GM21367 (cell line): ENCODE results near the gene PLIN3.
"Not testable (repeated sequence)": the region's sequence is repeated elsewhere in the genome, so short reads cannot be mapped to it uniquely, and the experiment has no call there.

Experiments used
- ATAC-seq: cut with Tn5 transposase; IDR thresholded peaks from one replicate; pipeline ENCODE4 v1.9.1; 2021; ENCODE audit not compliant: unreplicated experiment

PLIN3 gene

DNA sequence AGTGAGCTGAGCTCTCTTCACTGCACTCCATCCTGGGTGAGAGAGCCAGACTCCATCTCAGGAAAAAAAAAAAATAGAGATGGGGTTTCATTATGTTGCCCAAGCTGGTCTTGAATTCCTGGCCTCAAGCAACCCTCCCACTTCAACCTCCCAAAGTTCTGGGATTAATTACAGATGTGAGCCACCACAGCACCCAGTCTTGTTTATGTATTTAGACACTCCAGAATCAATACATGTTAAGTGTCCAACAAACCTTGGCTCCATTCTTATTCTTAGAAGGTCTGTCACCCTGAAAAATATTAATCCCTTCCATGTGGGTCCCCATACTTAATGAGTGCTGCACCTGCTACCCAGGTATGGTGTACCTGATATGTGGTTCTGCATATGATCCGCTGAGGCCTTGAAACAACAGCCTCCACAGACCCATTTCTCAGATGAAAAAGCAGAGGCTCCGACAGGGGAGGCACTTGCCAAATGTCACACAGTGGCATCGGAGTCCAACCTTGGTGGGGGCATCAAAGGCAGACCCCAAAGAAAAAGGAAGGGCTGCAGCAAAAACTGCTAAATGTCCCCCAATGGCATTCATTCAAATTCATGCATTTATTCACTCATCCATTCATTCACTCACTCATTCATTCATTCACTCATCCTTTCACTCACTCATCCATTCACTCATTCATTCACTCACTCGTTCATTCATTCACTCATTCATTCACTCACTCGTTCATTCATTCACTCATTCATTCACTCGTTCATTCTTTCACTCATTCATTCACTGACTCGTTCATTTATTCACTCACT lies 52.6 kb downstream of the PLIN3 start:
- no peak for ATAC-seq

DNA sequence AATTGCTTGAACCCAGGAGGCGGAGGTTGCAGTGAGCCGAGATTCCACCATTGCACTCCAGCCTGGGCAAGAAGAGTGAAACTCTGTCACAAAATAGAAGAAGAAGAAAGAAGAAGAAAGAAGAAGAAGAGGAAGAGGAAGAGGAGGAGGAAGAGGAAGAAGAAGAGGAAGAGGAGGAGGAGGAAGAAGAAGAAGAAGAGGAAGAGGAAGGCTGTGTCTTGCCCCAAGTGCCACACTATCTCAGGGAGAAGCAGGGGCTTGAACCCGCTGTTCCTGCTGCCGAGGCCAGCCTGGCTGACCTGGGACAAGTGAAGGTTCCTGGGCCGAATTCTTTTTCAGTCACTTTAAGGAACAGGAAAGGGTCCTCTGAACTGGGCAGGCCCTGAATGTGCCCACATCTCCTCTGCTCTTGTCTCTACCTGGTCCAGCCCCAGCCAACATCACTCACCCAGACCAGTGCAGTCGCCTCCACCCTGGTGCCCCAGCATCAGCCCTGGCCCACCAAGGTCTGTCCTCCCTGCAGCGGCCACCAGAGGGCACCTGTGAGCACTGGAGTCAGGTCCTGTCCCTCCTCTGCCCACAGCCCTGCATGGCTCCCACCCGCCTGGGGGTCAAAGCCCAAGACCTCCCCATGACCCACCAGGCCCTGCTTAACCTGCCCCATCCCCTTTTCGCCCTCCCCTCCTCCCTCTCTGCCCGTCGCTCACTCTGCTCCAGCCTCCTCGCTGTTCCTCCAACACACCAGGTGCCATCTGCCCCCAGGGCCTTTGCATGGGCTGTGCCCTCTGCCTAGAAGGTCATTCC lies 55.9 kb downstream of the PLIN3 start:
- ATAC-seq = no peak

DNA sequence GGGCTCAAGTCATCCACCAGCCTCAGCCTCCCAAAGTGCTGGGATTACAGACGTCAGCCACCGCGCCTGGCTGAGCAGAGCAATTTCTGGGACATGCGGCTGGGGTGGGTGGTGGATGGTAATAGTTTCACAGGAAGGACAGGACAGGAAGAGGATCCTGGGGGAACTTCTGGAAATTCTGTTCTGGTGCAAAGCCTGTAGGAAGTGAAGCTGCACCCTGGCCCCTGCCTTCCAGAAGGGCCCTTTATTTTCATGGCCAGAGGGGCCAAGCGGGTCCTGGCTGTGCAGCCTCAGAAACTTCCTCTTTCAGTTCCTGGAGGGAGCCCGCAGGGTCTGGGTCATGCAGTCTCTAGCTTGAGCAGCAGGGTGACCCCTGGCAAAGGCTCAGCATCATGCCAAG lies 60.3 kb downstream of the PLIN3 start:
- no peak for ATAC-seq

DNA sequence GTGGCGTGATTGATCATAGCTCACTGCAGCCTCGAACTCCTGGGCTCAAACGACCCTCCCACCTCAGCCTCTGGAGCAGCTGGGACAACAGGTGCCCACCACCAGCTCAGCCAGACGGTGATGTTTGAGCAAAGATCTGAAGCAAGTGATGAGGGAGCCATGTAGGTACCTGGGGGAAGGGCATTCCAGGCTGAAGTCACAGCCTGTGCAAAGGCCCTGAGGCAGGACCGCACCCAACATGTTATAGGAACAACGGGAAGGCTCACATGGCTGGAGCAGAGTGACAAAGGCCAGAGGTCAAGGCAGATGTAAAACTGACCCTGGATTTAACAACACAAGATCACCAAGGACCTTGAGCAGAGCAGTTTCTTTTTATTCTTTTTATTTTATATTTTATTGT lies 61.1 kb downstream of the PLIN3 start:
- no peak for ATAC-seq

DNA sequence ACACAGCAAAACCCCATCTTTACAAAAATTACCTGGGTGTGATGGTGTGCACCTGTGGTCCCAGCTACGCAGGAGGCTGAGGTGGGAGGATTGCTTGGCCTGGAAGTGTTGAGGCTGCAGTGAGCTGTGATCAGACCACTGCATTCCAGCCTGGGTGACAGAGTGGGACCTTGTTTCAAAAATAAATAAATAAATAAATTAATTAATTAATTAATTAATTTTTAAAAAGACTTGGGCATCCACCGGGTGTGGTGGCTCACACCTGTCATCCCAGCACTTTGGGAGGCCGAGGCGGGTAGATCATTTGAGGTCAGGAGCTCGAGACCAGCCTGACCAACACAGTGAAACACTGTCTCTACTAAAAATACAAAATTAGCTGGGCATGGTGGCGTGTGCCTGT lies 62.3 kb downstream of the PLIN3 start:
- ATAC-seq = not testable (repeated sequence)

DNA sequence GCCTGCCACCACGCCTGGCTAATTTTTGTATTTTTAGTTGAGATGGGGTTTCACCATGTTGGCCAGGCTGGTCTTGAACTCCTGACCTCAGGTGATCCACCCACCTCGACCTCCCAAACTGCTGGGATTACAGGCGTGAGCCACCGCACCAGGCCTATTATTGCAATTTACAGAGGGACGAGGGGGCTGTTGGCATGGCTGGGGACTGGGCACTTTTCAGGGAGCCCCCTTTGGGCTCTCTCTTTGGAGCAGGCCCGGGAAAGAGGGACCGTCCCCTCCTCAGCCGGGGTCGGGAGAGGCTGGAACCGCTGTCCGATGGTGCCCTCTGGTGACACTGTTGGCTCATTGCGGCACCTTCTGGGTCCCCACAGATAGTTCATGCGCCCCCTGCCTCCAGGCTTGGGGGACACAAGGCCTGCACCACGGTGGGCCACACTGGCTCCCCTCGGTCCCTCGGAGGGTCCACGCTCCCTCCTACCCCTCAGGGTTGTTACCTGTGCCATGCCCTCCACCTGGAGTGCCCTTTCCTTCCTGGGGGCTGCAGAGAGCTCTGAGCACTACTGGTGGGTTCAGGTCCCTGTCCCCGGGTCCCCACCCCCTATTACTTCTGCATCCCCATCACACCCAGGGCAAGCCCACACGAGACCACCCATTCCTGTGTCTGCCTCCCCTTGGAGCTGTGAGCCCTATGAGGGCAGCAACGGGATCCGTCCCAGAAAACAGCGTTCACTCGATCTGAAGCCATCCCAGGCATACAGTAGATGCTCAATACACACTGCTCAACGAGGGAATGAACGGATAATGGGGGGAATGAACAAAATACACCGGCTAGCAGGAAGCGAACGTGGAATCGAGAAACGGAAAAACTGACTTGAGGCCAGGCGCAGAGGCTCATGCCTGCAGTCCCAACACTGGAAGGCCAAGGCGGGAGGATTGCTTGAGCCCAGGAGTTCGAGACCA lies 63.5 kb downstream of the PLIN3 start:
- ATAC-seq = no peak

DNA sequence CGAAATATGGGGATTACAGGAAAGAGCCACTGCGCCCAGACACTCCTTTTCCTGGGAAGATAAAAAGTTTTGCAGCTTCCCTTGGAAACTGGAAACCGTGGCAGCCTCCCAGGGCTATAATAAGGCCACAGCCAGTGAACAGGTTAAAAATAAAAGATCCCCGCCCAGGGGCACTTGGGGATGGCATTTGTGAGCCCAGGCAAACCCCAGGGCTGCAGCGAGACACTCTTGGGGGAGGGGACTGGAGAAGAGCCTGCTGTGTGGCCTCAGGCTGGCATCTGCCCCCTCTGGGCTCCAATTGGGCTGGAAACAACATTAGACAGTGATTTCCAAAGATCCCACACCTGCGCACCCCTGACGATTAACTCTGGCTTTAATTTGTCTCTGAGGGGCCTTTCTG lies 64.8 kb downstream of the PLIN3 start:
- no peak for ATAC-seq

DNA sequence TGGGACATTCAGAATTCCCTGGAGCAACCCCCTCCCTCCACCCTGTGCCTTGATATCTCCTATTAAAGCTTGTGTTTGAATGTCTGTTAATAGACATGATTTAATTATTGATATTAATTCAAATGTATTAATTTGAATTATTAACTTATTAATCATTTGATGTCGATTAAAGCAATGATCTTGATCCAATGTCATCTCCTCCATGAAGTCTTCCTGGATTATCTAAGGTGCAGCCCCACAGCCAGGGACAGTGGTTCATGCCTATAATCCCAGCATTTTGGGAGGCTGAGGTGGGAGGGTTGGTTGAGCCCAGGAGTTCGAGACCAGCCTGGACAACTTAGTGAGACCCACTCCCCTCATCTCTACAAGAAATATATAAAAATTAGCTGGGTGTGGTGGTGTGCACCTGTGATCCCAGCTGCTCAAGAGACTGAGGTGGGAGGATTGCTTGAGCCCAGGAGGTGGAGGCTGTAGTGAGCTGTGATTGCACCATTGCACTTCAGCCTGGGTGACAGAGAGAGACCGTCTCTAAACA lies 66.3 kb downstream of the PLIN3 start:
- no peak for ATAC-seq

DNA sequence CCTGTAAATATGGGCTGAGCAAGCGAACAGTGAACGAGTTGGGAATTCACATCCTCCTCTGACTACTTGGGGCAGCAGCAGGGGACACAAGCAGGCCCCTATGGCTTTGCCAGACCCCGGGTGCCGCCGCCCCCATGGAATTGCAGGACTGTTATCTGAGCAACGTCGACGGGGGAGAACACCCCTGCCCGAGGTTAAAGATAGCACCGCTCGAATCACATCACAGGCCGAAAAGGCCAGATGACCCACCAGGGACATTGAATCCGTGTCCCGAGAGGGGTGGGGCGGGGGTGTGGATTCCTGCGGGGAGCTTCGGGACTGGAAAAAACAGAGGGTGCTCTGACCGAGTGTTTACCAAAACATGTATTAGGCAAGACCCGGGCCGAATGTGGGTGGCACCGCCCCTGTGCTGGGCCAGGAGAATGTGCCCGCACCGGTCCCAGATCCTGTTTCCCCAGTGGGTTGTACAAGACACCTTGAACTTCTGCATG lies 66.8 kb downstream of the PLIN3 start:
- ATAC-seq = no peak

DNA sequence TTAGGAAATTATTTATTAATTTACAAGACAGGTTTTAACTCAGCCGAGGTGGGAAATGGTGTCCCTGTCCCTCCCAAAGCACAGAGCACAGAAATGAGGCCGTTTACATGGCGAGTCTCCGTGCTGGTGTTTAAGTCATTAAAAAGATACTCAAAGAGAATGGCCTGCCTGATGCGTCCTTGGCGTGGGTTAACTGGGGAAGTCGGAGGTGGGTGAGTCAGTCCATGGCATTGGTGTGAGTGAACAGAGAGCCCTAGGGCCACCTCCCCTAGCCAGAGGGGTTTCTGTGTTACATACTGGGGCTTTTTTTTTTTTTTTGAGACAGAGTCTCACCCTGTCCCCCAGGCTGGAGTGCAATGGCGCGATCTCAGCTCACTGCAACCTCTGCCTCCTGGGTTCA lies 72.1 kb downstream of the PLIN3 start:
- no peak for ATAC-seq

DNA sequence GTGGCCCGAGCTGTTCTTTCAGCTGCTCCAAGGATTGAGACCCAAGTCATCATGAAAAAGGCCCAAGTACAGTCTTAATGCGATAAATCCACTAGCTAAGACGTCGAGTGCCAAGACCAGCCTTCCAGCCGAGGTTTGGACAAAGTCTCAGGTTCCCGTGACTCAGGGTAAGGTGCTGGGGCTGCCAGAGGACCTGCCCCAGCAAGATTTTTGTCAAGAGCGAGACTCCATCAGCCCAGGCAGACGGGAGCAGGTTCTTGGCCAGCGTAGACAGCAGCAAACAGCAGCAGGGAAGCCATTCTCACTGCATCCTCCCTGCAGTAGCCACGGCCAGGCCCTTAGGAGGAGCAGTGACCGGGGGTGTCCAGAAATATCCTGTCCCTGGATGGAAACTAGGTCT lies 72.5 kb downstream of the PLIN3 start:
- ATAC-seq = no peak

DNA sequence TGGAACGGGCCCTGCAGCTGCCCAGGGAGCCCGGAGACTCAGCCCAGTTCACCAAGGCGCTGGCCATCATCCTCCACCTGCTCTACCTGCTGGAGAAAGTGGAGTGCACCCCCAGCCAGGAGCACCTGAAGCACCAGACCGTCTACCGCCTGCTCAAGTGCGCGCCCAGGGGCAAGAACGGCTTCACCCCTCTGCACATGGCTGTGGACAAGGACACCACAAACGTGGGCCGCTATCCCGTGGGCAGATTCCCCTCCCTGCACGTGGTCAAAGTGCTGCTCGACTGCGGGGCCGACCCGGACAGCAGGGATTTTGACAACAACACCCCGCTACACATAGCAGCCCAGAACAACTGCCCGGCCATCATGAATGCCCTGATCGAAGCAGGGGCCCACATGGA lies 74.2 kb downstream of the PLIN3 start:
- ATAC-seq = not testable (repeated sequence)

DNA sequence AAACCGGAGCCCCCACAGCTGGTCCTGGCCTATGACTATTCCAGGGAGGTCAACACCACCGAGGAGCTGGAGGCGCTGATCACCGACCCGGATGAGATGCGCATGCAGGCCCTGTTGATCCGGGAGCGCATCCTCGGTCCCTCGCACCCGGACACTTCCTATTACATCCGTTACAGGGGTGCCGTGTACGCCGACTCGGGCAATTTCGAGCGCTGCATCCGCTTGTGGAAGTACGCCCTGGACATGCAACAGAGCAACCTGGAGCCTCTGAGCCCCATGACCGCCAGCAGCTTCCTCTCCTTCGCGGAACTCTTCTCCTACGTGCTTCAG lies 74.6 kb downstream of the PLIN3 start:
- not testable (repeated sequence) for ATAC-seq

DNA sequence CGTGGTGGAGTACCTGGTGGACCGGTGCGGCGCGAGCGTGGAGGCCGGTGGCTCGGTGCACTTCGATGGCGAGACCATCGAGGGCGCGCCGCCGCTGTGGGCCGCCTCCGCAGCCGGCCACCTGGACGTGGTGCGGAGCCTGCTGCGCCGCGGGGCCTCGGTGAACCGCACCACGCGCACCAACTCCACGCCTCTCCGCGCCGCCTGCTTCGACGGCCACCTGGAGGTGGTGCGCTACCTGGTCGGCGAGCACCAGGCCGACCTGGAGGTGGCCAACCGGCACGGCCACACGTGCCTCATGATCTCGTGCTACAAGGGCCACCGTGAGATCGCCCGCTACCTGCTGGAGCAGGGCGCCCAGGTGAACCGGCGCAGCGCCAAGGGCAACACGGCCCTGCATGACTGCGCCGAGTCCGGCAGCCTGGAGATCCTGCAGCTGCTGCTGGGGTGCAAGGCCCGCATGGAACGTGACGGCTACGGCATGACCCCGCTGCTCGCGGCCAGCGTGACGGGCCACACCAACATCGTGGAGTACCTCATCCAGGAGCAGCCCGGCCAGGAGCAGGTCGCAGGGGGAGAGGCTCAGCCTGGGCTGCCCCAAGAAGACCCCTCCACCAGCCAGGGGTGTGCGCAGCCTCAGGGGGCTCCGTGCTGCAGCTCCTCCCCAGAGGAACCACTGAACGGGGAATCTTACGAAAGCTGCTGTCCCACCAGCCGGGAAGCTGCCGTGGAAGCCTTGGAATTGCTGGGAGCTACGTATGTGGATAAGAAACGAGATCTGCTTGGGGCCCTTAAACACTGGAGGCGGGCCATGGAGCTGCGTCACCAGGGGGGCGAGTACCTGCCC lies 75.2 kb downstream of the PLIN3 start:
- not testable (repeated sequence) for ATAC-seq

DNA sequence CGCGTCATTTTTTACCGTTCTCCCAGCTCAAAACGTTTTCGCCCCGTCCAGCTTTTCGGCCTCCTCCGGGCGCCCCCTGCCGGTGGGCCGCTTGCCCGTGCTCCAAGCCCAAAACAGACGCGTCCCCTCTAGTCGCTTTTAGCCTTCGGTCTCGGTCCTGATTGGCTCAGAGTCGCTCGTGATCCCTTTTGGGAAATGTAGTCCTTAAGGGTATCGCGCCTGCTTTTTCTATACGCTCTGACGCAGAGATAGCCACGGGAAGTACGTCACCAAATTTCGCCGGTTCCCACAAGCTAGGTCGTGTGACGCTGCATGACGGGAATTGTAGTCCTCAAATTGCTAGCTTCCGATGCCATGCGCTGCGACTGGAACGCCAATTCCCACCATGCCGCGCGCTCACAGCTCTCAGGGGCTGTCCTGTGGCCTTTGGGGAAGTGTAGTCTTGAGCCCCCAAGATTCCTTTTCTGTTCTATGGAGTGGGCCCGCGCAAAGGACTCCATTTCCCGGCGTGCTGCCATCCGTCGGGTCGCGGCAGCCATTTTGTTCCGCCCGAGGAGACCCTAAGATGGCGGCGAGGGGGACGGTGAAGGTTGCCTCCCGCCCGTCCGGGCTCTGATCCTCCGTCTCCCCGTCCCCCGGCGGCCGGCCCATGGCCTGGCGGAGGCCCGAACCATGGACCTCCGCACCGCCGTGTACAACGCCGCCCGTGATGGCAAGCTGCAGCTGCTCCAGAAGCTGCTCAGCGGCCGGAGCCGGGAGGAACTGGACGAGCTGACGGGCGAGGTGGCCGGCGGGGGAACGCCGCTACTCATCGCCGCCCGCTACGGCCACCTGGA lies 76.1 kb downstream of the PLIN3 start, which contains the start of gene FEM1A:
FEM1A (plus strand) TSS at position 552 of the 836 bp plus-strand sequence; CDS start at position 673, 121 bp downstream.
- peak; percentile 88 for ATAC-seq
